HG03571 (cell line): ENCODE data around the gene CENPL.
"Not testable (repeated sequence)": the region's sequence is repeated elsewhere in the genome, so short reads cannot be mapped to it uniquely, and the experiment has no call there.

Experiments used
- ATAC-seq: cut with Tn5 transposase; IDR thresholded peaks from one replicate; pipeline ENCODE4 v1.9.1; 2021; ENCODE audit not compliant: unreplicated experiment

The CENPL gene

GRCh38 chr1:173824315-173825081 lies at the start of gene CENPL, which contains the start of gene DARS2:
Gene CENPL (minus strand): TSS chr1:173824883. CDS start chr1:173811299, 13,584 bp downstream.
Gene DARS2 (plus strand): TSS chr1:173824673. CDS start chr1:173825230, 557 bp downstream.
- ATAC-seq = peak; percentile 85

- ATAC-seq = no peak
Measured at GRCh38 chr1:173871500-173871899, 46.8 kb upstream of the CENPL start.

- ATAC-seq = no peak
Measured at GRCh38 chr1:173871091-173871490, 46.4 kb upstream of the CENPL start.

GRCh38 chr1:173870252-173871075 lies 45.8 kb upstream of the CENPL start:
- peak; percentile 19 for ATAC-seq

- no peak for ATAC-seq
Measured at GRCh38 chr1:173869021-173869359, 44.3 kb upstream of the CENPL start.

- ATAC-seq = peak; percentile 59
Measured at GRCh38 chr1:173868266-173869020, 43.8 kb upstream of the CENPL start, which contains the start of gene ZBTB37. Gene ZBTB37 (plus strand): TSS chr1:173868380. CDS start chr1:173870226, 1,846 bp downstream.

GRCh38 chr1:173867753-173868265 lies 43.1 kb upstream of the CENPL start, which contains the start of gene GAS5:
Gene GAS5 (minus strand): TSS chr1:173867989.
- peak; percentile 71 for ATAC-seq

GRCh38 chr1:173867141-173867752 lies 42.6 kb upstream of the CENPL start:
- no peak for ATAC-seq

GRCh38 chr1:173866413-173867115 lies 41.9 kb upstream of the CENPL start:
- no peak for ATAC-seq

- no peak for ATAC-seq
Measured at GRCh38 chr1:173865468-173866164, 40.9 kb upstream of the CENPL start.

GRCh38 chr1:173864179-173864867 lies 39.6 kb upstream of the CENPL start:
- ATAC-seq = no peak

- no peak for ATAC-seq
Measured at GRCh38 chr1:173863224-173864161, 38.8 kb upstream of the CENPL start.

- no peak for ATAC-seq
Measured at GRCh38 chr1:173862769-173863223, 38.1 kb upstream of the CENPL start.

- not testable (repeated sequence) for ATAC-seq
Measured at GRCh38 chr1:173862146-173862768, 37.6 kb upstream of the CENPL start.

- no peak for ATAC-seq
Measured at GRCh38 chr1:173861731-173862145, 37.1 kb upstream of the CENPL start.

- no peak for ATAC-seq
Measured at GRCh38 chr1:173860065-173860464, 35.4 kb upstream of the CENPL start.

GRCh38 chr1:173859547-173859946 lies 34.9 kb upstream of the CENPL start:
- ATAC-seq = not testable (repeated sequence)
